A673 (cell line): Measurements from ENCODE around the gene C8G. TPM values are rescaled to one million over a fixed set of nuclear protein-coding genes. Genes with fewer than 3 reads are reported as not detected.

Experiments
- BruUV-seq: library from RNA; stranded (reverse); fragments of 400-500 nt; replicated peaks from 2 replicates; lab custom pipeline; 2021; lab: Mats Ljungman, UMichigan
- CTCF ChIA-PET: fragments of 300-600 bp; sonication (Branson Sonifier 250); formaldehyde crosslinking; loops from one replicate; lab custom pipeline; 2022; ENCODE audit warnings: antibody characterized with exemption; lab: Charles Lee
- POLR2A ChIA-PET: fragments of 300-600 bp; sonication (Branson Sonifier 250); formaldehyde crosslinking; loops from one replicate; lab custom pipeline; 2022; ENCODE audit warnings: antibody characterized with exemption; ENCODE audit not compliant: low non-redundant PET; lab: Charles Lee
- DNase-seq: peaks from one replicate; pipeline ENCODE4 v3.0.0-alpha.2; 2015; ENCODE audit warnings: low spot score
- H3K27ac ChIP-seq: fragments of 200-600 bp; sonication (generic); 2 replicates; pipeline ENCODE4 v1.5.1; 2016; ENCODE audit warnings: mixed run types, low read depth, mild to moderate bottlenecking, mixed read lengths, antibody characterized with exemption, low read length; ENCODE audit not compliant: poor library complexity, severe bottlenecking
- H3K27me3 ChIP-seq: fragments of 200-600 bp; sonication (generic); replicated peaks from 2 replicates; pipeline ENCODE4 v1.6.1; 2017; ENCODE audit warnings: mixed run types, low read depth, mild to moderate bottlenecking, mixed read lengths, antibody characterized with exemption, low read length; ENCODE audit not compliant: insufficient read depth, poor library complexity
- H3K36me3 ChIP-seq: fragments of 200-600 bp; sonication (generic); 2 replicates; pipeline ENCODE4 v1.6.1; 2016; ENCODE audit warnings: mixed run types, mild to moderate bottlenecking, mixed read lengths, antibody characterized with exemption, low read length; ENCODE audit not compliant: insufficient read depth, poor library complexity, severe bottlenecking
- H3K4me1 ChIP-seq: fragments of 200-600 bp; sonication (generic); 2 replicates; pipeline ENCODE4 v1.6.1; 2017; ENCODE audit warnings: mixed run types, mild to moderate bottlenecking, mixed read lengths, antibody characterized with exemption, low read length; ENCODE audit not compliant: insufficient read depth, poor library complexity, severe bottlenecking
- H3K4me3 ChIP-seq: fragments of 200-600 bp; sonication (generic); 2 replicates; pipeline ENCODE4 v1.5.1; 2016; ENCODE audit warnings: low read depth, mixed run types, mild to moderate bottlenecking, mixed read lengths, low read length; ENCODE audit not compliant: poor library complexity, severe bottlenecking
- H3K9me3 ChIP-seq: fragments of 200-600 bp; sonication (generic); 2 replicates; pipeline ENCODE4 v1.6.1; 2016; ENCODE audit warnings: mixed run types, low read depth, mild to moderate bottlenecking, mixed read lengths, antibody characterized with exemption, low read length; ENCODE audit not compliant: poor library complexity, severe bottlenecking
- CTCF ChIP-seq: fragments of 300-800, 200-600 bp; sonication (generic); conservative IDR thresholded peaks from 2 replicates; pipeline ENCODE4 v1.5.1; 2017; ENCODE audit warnings: low read depth, mild to moderate bottlenecking, antibody characterized with exemption, low read length, moderate library complexity, mixed read lengths
- EZH2 ChIP-seq: fragments of 200-600 bp; sonication (generic); IDR thresholded peaks from 2 replicates; pipeline ENCODE4 v1.6.1; 2017; ENCODE audit warnings: borderline replicate concordance, low read depth, mild to moderate bottlenecking, mixed read lengths, antibody characterized with exemption, low read length; ENCODE audit not compliant: poor library complexity, severe bottlenecking
- intact Hi-C: fragments of 100-400 bp; cut with micrococcal nuclease; formaldehyde crosslinking; loops from one replicate; pipeline ENCODE4 v1.10.0; 2022; ENCODE audit not compliant: unreplicated experiment
- total RNA-seq: library from RNA; stranded (reverse); gene quantifications from 2 replicates; pipeline ENCODE4 v1.2.3, GENCODE V29; 2021

C8G gene
- total RNA-seq, 1 experiment from 2014 or later = 0.75 TPM

GRCh38 chr9:136910901-136911245 lies 34.2 kb upstream of the C8G start:
- intact Hi-C loops = no loop called here
- Histone ChIP-seq H3K4me1 (no peaks in the 10 kb centered on the region), H3K36me3 (peaks cover 43% of the 10 kb centered on the region), H3K27ac (no peak overlapping the region), H3K4me3 (no peak overlapping the region), H3K9me3 (no peaks in the 10 kb centered on the region), H3K27me3 (no peaks in the 10 kb centered on the region)
- no peak for TF ChIP-seq EZH2
- no TSS peak for BruUV-seq
- POLR2A ChIA-PET = no interaction called here
- no peak for DNase-seq
- CTCF ChIA-PET = no interaction called here

- no peaks in the 10 kb centered on the region for H3K27me3 ChIP-seq
- no peak overlapping the region for H3K4me3 ChIP-seq
- intact Hi-C loops = no loop called here
- no peaks in the 10 kb centered on the region for H3K9me3 ChIP-seq
- BruUV-seq = no TSS peak
- ChIA-PET CTCF (no interaction called here), POLR2A (no interaction called here)
- H3K27ac ChIP-seq = no peak overlapping the region
- TF ChIP-seq CTCF (no peak), EZH2 (no peak)
- H3K36me3 ChIP-seq = peaks cover 35% of the 10 kb centered on the region
- no peak for DNase-seq
- H3K4me1 ChIP-seq = no peaks in the 10 kb centered on the region
Measured at GRCh38 chr9:136913701-136914438, 31.2 kb upstream of the C8G start.

GRCh38 chr9:136915632-136916329 lies 29.3 kb upstream of the C8G start:
- intact Hi-C loops = no loop called here
- BruUV-seq = no TSS peak
- DNase-seq = no peak
- ChIA-PET POLR2A (no interaction called here), CTCF (no interaction called here)
- Histone ChIP-seq H3K27ac (no peak overlapping the region), H3K4me3 (no peak overlapping the region), H3K36me3 (peaks cover 39% of the 10 kb centered on the region), H3K9me3 (no peaks in the 10 kb centered on the region), H3K4me1 (no peaks in the 10 kb centered on the region), H3K27me3 (no peaks in the 10 kb centered on the region)
- TF ChIP-seq EZH2 (no peak), CTCF (no peak)
